ES-I3 (cell line): Measurements from ENCODE around the gene TFF1.
"Not testable (repeated sequence)": the region's sequence is repeated elsewhere in the genome, so short reads cannot be mapped to it uniquely, and the experiment has no call there.

Source experiments
- H3K36me3 ChIP-seq: 2 replicates; pipeline ENCODE4 v1.6.1; 2013; ENCODE audit warnings: mild to moderate bottlenecking, low read length, control low read depth, moderate library complexity; ENCODE audit not compliant: insufficient read depth
- H3K4me1 ChIP-seq: 2 replicates; pipeline ENCODE4 v1.6.1; 2013; ENCODE audit warnings: mild to moderate bottlenecking, control low read depth, low read length; ENCODE audit not compliant: insufficient read depth
- H3K9ac ChIP-seq: 2 replicates; pipeline ENCODE4 v1.6.1; 2013; ENCODE audit warnings: low read depth, mild to moderate bottlenecking, low read length, moderate library complexity
- H3K9me3 ChIP-seq: 2 replicates; pipeline ENCODE4 v1.6.1; 2013; ENCODE audit warnings: mild to moderate bottlenecking, low read length, moderate library complexity; ENCODE audit not compliant: control insufficient read depth, insufficient read depth

The TFF1 gene

DNA sequence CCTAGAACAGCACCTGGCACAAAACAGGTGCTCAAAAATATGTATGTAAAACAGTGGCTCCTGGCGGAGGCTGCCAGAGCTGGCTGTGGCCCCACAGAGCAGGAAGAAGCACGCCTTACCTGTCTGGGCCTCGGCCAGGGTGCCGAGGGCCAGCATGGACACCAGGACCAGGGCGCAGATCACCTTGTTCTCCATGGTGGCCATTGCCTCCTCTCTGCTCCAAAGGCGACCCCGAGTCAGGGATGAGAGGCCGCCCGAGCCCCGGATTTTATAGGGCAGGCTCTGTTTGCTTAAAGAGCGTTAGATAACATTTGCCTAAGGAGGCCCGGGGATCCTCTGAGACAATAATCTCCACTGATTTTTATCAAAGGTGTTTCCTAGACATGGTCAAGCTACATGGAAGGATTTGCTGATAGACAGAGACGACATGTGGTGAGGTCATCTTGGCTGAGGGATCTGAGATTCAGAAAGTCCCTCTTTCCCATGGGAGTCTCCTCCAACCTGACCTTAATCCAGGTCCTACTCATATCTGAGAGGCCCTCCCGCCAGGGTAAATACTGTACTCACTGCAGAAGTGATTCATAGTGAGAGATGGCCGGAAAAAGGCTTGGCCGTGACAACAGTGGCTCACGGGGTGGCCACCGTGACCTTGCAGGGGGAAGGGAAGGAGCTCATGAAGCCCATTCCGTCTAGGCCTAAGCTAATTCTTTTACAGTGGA, at the start of gene TFF1:
Gene TFF1 (minus strand): TSS at position 244 of the 719 bp plus-strand sequence. CDS start 40 bp downstream, at position 204.
- H3K9ac ChIP-seq, result no peak within 1 kb of the TSS
- no peaks in the 10 kb centered on the region for H3K36me3 ChIP-seq
- no peaks in the 10 kb centered on the region for H3K4me1 ChIP-seq
- no peaks in the 10 kb centered on the region for H3K9me3 ChIP-seq

DNA sequence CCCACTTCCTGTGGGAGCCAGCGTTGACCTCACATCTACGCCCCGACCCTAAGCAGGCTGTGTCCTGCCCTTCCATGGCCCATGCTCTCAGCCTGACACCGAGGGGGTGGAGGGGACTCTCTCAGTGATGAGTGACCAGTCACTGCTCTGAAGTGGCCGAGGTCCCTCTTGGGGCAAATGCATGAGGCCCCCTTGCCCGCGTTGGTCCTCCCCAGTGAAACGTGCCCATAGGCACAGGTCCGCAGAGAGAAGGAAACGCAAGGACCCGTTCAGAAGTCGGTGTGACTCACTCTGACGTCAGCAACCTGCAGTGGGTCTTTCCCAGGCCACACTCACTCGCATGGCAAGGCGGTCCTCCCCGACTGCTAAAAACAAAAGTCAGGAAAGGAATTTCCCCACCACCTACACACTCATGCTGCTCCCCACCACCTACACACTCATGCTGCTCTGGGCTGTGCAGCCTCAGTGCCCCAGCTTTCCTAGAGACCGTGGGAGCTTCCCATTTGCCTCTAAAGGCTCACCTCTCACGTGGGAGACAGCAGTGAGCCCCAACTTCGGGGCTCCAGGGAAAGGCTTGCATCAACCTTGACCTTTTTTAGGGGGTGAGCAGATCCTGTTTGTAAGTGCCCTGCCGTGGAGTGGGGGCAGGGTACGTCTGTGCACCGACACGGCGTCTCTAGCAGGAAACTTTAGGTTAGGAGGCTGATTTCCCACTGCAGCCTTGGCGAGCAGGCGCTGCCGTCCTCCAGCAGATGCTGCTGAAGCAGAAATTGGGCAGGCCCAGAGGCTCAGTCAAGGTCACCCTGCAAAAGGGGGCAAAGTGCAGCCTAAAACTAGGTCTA, 48.8 kb upstream of the TFF1 start:
- no peaks in the 10 kb centered on the region for H3K36me3 ChIP-seq
- H3K9ac ChIP-seq, result no peak overlapping the region
- 0 out of 2 replicates have a peak, but pooled peaks cover 4% of the 10 kb centered on the region for H3K9me3 ChIP-seq
- H3K4me1 ChIP-seq, result peaks cover 13% of the 10 kb centered on the region; the same call in 1 of the 2 replicates

DNA sequence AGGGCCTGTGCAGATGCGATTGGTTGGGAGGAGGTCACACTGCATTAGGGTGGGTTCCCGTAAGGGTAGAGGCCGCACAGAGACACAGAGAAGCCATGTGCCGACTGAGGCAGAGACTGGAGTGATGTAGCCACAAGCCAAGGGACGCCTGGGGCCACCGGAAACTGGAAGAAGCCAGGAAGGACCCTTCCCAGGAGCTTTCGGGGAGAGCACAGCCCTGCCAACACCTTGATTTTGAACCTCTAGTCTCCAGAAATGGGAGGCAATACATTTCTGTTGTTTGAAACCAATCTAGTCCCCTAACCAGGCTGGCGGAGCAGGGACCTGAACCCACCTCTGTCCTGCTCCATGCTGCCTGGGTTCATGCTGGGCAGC, 48.2 kb upstream of the TFF1 start:
- Histone ChIP-seq H3K4me1 (peaks cover 13% of the 10 kb centered on the region; the same call in 1 of the 2 replicates), H3K36me3 (no peaks in the 10 kb centered on the region), H3K9ac (no peak overlapping the region), H3K9me3 (0 out of 2 replicates have a peak, but pooled peaks cover under 1% of the 10 kb centered on the region)

DNA sequence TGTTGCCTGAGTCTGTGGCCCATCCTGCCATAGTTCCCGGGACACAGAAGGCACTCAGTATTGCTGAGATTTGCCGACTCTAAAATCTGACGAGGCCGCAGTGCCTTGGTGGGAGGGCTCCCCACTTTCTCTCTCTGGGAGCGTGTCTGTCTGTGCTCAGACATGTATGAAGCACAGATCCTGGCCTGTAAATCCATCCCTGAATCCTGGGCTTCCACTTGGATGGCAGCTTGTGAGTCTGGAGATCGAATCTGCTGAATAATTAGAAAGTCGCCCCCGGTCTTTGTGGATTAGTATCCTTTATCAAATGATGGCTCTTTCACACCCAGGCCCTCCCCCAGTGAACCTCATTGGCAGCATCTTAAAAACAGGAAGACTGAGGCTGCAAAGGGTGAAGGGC, 47.7 kb upstream of the TFF1 start:
- Histone ChIP-seq H3K9me3 (no peaks in the 10 kb centered on the region), H3K9ac (no peak overlapping the region), H3K4me1 (peaks cover 13% of the 10 kb centered on the region; the same call in 1 of the 2 replicates), H3K36me3 (no peaks in the 10 kb centered on the region)

DNA sequence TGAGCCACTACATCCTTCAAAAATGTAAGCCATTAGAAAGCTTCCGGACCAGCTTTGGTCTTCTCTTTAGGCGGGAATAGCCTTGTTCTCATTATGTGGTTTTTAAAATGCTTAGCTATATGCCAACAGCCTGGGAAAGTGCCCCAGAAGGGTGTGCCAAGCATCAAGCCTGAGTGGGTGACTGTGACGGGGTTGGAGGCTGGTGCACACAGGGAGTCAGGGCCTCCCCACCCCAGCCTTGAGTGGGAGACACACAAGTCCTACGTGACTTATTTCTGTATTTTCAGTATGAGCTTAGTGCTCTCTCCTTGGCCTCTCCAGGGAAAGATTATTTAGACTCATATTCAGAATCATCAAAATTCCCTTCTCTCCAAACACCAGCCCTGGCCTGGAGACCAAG, 47.2 kb upstream of the TFF1 start:
- H3K4me1 ChIP-seq, result peaks cover 13% of the 10 kb centered on the region; the same call in 1 of the 2 replicates
- H3K9ac ChIP-seq, result no peak overlapping the region
- H3K9me3 ChIP-seq, result no peaks in the 10 kb centered on the region
- H3K36me3 ChIP-seq, result no peaks in the 10 kb centered on the region

DNA sequence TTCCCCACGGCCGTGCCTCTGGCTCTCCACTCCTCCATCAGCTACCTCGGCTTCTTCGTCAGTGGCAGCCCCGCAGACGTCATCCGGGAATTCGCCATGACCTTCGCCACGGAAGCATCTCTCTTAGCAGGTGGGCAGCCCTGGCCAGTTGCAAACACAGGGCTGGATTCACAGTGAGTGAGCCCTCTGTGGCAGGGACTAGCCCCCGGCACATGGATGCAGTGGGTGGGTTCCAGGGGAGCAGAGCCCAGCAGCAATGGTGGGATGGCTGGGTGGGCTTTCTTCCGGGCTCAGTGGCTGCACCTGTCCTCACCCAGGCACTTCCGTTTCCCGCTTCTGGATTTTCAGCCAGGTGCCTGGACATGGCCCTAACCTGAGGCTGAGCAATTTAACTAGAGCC, 46.8 kb upstream of the TFF1 start:
- H3K9me3 ChIP-seq, result no peaks in the 10 kb centered on the region
- peaks cover 13% of the 10 kb centered on the region; the same call in 1 of the 2 replicates for H3K4me1 ChIP-seq
- no peak overlapping the region for H3K9ac ChIP-seq
- H3K36me3 ChIP-seq, result no peaks in the 10 kb centered on the region

DNA sequence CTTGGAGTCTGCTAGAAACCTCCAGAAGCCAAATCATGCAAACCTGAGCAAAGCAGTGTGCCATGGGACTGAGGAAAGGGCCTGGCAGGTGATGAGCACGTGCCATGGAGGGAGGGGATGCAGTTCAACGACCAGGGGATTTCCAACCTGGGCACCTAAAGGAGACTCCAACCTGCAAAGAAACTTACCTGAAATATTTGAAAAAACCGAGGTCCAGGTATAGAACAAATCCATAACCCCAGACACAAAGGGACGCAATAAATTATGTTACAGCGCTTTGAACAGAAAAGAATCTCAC, 46.2 kb upstream of the TFF1 start:
- Histone ChIP-seq H3K36me3 (no peaks in the 10 kb centered on the region), H3K9me3 (no peaks in the 10 kb centered on the region), H3K4me1 (peaks cover 13% of the 10 kb centered on the region; the same call in 1 of the 2 replicates), H3K9ac (no peak overlapping the region)

DNA sequence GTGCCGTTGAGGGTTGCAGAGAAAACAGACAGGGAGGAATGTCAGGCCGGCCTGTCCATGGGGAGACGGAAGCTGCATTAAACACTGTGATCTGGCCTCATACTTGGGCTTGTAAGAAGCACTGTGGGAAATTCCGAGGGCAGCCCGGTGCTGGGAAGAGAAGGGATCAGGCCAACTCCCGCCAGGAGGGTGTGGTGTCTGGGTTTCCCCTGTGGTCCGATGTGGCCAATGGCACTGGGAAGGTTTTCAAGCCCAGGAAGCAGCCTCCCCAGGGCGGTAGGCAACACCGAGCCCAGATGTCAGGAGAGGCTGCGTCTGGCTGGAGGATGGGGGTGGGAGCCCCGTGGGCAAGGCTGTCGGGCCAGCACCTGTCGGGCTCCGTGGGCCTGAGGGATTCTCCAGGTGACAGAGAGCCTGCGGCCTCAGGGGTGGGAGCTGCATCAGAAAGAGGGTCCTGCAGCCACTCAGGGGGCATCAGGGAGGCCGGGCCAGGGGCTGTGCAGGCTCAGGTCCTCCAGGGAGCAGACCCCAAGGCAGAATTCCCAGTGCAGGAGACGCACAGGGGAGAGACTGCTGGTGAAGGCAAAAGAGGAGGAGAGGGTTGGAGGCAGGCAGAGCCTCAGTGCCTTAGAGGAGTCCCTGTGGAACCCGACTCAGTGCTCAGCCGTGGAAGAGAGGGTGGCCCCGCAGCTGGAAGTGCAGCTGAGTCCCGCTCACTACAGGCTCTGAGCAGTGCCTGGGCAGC, 45.7 kb upstream of the TFF1 start:
- Histone ChIP-seq H3K9ac (no peak overlapping the region), H3K4me1 (peaks cover 13% of the 10 kb centered on the region; the same call in 1 of the 2 replicates), H3K36me3 (no peaks in the 10 kb centered on the region), H3K9me3 (no peaks in the 10 kb centered on the region)

DNA sequence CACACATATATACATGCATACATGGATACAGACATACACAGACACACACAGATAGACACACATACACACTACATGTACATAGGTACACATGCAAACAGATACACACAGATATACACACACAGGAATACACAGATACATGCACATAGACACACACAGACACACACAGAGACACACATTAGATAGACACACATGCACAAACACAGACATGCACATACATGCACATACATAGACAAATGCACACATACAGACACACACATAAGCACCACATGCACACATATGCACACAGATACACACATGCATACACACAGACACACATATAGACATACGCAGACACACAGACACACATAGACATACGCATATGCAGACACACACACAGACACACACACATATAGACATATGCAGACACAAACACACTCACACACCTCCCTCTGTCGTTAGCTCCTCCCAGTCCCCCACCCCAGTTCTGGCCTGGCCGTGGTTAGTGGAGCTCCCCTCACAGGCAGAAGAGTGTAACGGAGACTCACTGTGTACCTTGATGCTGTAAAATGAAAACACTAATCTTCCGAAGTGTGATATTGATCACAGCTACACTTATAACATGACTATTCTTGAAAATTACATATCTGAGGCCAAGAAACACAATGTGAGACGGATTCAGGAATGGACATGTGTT, 45.0 kb upstream of the TFF1 start:
- Histone ChIP-seq H3K9ac (no peak overlapping the region), H3K9me3 (no peaks in the 10 kb centered on the region), H3K36me3 (no peaks in the 10 kb centered on the region), H3K4me1 (peaks cover 13% of the 10 kb centered on the region; the same call in 1 of the 2 replicates)

DNA sequence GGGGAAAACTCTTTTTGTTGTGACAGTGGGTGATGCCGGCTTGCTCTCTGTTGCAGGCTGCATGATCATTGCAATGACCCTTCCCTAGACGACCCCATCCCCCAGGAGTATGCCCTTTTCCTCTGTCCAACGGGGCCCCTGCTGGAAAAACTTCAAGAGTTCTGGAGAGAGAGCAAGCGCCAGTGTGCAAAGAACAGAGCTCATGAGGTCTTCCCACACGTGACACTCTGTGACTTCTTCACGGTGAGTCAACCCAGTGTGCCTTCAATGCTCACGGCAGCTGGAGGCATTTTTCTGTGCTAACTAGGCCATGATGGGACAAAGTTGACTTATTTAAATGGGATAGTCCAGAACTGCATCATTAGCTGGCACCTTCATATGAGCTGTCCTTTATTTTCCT, 43.0 kb upstream of the TFF1 start:
- no peaks in the 10 kb centered on the region for H3K36me3 ChIP-seq
- H3K4me1 ChIP-seq, result no peaks in the 10 kb centered on the region
- no peaks in the 10 kb centered on the region for H3K9me3 ChIP-seq
- no peak overlapping the region for H3K9ac ChIP-seq

DNA sequence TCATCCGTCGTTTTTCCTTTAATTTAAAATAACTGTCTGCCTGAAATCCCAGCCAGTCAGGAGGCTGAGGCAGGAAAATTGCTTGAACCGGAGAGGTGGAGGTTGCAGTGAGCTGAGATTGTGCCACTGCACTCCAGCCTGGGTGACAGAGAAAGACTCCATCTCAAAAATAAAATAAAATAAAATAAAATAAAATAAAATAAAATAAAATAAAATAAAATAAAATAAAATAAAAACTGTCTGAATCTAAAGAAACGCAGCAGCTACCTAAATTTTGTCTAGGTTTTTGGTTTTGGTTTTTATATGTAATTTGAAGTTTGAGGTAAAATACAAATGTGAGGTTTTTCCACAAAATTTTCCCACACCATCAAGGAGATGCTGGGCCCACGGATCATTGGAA, 42.4 kb upstream of the TFF1 start:
- H3K9ac ChIP-seq, H3K4me1 ChIP-seq, H3K9me3 ChIP-seq, H3K36me3 ChIP-seq: not testable (repeated sequence)

DNA sequence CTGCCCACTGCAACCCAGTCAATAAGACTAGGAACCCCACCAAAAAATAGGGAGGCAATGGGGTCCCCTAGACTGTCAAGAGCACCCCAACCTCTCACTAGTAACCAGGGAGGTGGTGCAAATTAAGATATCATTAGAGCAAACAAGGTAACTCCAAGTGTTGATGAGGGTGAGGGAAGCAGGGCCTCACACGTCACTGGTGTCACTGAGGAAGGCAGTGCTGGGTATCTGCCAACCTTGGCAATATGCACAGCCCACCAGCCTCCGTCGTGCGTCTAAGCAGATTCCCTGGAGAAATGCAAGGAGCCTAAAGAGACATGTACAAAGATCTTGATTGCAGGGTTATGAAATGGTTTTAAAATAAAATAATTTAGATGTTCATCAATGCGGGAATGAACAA, 41.1 kb upstream of the TFF1 start:
- no peaks in the 10 kb centered on the region for H3K36me3 ChIP-seq
- H3K9ac ChIP-seq, result no peak overlapping the region
- H3K9me3 ChIP-seq, result no peaks in the 10 kb centered on the region
- H3K4me1 ChIP-seq, result no peaks in the 10 kb centered on the region; the same call in 1 of the 2 replicates

DNA sequence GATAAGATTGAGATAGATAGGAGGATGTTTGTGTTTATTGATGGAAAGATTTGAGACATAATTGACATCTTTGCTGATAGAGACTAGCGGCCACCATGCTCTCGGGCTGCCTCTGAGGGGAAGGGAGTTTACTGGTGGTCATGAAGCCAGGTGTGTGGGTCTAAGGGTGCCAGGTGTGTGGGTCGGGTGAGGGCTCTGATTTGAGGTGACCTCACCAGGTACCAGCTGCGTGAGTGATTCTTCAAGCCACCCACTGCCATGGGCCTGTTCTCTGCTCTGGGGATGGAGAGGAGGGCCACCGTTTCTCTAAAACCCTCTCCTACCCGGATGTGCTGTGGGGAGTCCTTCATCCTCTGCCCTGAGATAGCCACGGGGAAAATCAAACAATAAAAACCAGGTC, 40.5 kb upstream of the TFF1 start:
- H3K9ac ChIP-seq, result no peak overlapping the region
- no peaks in the 10 kb centered on the region for H3K36me3 ChIP-seq
- no peaks in the 10 kb centered on the region for H3K9me3 ChIP-seq
- H3K4me1 ChIP-seq, result no peaks in the 10 kb centered on the region; the same call in 1 of the 2 replicates

DNA sequence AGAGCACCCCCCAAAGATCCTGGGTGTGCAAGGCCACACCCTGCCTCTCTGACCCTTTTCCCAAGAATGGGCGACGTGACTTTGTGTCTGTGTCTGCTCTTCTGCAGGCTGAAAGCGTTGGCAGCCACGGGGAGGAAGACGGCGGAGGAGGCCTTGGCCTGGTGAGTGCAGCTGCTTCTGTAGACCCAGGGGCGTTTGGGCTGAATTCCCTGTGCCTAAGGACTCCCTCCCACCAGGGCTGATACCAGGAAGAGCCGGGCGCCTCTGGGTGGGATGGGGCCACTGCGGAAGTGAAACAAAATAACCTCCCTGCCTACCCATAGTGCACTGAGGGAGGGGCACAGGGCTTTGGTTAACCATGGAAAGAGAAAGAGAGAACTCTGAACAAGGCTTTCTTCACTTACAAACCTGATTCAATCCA, 39.9 kb upstream of the TFF1 start:
- no peaks in the 10 kb centered on the region for H3K36me3 ChIP-seq
- H3K4me1 ChIP-seq, result no peaks in the 10 kb centered on the region; the same call in 1 of the 2 replicates
- H3K9ac ChIP-seq, result no peak overlapping the region
- peaks cover 4% of the 10 kb centered on the region for H3K9me3 ChIP-seq
